ENCODE data around the gene PCDHGA6.

DNA sequence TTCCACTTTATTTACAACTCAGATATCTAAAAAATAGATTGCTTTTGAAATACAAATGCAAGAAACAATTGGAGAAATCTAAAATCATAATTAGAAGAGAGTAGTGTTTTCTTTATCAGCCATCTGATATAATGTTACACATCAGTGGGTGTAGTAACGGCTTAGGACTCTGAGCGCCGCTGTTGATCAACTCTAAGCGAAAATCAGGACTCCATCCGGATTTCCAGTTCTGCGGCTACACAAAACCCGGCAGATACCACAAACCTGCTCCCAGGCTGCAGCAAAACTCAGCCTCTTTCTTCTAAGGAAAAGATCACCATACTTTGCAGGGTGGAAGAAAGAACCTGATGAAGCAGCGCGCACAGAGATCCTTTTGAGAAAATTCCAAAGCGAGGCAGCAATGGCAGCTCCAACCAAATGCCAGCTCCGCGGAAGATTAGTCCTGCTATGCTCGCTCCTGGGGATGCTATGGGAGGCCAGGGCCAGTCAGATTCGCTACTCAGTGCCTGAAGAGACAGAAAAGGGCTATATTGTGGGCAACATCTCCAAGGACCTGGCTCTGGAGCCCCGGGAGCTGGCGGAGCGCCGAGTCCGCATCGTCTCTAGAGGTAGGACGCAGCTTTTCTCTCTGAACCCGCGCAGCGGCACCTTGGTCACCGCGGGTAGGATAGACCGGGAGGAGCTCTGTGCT is 29.0 kb downstream of the PCDHGA6 start, which contains the start of gene PCDHGA9:
- TF ChIP-seq, protein P1, sequence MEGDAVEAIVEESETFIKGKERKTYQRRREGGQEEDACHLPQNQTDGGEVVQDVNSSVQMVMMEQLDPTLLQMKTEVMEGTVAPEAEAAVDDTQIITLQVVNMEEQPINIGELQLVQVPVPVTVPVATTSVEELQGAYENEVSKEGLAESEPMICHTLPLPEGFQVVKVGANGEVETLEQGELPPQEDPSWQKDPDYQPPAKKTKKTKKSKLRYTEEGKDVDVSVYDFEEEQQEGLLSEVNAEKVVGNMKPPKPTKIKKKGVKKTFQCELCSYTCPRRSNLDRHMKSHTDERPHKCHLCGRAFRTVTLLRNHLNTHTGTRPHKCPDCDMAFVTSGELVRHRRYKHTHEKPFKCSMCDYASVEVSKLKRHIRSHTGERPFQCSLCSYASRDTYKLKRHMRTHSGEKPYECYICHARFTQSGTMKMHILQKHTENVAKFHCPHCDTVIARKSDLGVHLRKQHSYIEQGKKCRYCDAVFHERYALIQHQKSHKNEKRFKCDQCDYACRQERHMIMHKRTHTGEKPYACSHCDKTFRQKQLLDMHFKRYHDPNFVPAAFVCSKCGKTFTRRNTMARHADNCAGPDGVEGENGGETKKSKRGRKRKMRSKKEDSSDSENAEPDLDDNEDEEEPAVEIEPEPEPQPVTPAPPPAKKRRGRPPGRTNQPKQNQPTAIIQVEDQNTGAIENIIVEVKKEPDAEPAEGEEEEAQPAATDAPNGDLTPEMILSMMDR (IDR thresholded peaks at IDR 0.05), result peak; percentile 23
- TF ChIP-seq EZH2 (IDR thresholded peaks at IDR 0.05), result no peak
- TF ChIP-seq EZH2phosphoT487 (IDR thresholded peaks at IDR 0.05), result no peak

All from neural progenitor cell (in vitro differentiated cells).